Kidney capillary endothelial cell (primary cell): ENCODE results near the gene CPNE4.

ENCODE experiments used
- DNase-seq: peaks from one replicate; pipeline ENCODE4 v3.0.0-alpha.2; 2018; ENCODE audit warnings: low spot score

CPNE4 gene

GRCh38 chr3:131796558-131797198 is 238.1 kb downstream of the CPNE4 start:
- DNase-seq: no peak

DNA sequence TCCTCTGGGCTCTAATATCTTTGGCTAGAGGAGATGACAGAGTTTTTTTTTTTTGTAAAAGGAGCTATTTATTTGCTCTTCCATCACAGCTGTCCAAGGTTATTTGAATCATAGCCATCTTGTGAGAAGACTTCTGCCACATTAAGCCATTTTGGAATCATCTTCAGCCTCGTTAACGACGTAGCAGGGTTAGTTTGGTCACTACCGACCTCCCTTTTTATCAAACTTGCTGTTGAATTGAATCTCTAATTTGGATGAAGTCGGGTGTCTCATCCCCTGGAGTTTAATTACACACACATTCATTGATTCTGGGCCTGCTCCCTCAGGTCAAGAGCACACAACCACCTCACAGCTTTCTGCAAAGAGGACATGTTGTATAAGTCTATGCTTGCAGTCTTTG is 238.7 kb downstream of the CPNE4 start:
- no peak for DNase-seq

- DNase-seq: no peak
Measured at GRCh38 chr3:131795390-131796090, 239.3 kb downstream of the CPNE4 start.

- DNase-seq: peak; percentile 62
Measured at GRCh38 chr3:131794766-131795388, 239.9 kb downstream of the CPNE4 start.

- no peak for DNase-seq
Measured at GRCh38 chr3:131793870-131794269, 240.9 kb downstream of the CPNE4 start.

- DNase-seq: no peak
Measured at GRCh38 chr3:131789188-131789587, 245.6 kb downstream of the CPNE4 start.

- no peak for DNase-seq
Measured at GRCh38 chr3:131786386-131786785, 248.4 kb downstream of the CPNE4 start.

DNA sequence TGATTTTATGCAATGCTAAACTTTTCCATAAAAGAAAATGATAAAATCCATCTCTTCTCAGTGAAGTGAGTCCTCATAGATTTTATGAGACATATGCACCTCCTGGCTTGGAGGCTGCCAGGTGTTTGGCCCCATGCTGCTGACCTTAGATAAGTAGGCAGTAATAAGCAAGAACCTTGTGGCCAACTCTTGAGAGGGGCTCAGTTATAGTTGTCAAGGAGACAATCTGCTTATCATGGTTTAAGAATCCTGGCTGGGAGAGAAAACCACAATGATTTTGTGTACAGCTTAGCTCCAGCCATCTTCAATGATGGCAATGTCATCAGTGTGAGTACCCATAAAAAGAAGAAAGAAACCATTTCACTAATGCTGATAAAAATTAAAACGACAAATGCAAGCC is 252.1 kb downstream of the CPNE4 start:
- no peak for DNase-seq

GRCh38 chr3:131778526-131778925 is 256.3 kb downstream of the CPNE4 start:
- DNase-seq: no peak

GRCh38 chr3:131775650-131776049 is 259.2 kb downstream of the CPNE4 start:
- DNase-seq: no peak

DNA sequence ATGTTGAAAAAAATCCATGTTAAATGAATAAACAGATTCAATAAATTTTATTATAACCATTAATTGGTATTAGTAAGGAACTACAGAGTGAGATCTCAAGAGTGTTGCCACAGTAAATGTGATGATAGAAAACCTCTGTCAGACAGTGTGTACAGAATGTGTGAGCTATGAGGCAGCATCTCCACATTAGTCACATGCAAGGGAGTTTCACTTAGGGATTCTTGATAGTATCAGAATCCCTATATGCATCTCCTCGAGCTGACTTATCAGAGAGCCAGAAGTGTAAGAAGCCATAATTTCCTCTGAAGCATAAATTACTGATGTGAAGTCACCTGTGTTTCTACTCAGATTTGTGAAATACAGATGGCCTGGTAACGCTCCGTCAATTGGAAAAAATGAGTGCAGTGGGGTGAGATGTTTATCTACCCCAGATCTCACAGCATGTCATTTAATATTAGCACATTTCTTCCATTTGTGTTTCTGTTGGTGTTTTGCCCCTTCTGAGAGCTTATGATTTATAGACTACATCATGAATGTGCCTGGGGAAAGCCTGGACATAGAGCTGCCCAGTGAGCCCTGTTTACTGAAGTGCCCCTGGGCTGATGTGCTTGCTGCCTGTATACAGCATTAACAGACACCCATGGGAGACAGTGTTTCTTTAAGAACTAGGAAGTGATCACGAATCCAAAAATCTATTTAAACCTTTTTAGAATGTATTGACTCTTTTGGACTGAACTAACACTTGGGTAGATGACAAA is 262.4 kb downstream of the CPNE4 start:
- DNase-seq: no peak

DNA sequence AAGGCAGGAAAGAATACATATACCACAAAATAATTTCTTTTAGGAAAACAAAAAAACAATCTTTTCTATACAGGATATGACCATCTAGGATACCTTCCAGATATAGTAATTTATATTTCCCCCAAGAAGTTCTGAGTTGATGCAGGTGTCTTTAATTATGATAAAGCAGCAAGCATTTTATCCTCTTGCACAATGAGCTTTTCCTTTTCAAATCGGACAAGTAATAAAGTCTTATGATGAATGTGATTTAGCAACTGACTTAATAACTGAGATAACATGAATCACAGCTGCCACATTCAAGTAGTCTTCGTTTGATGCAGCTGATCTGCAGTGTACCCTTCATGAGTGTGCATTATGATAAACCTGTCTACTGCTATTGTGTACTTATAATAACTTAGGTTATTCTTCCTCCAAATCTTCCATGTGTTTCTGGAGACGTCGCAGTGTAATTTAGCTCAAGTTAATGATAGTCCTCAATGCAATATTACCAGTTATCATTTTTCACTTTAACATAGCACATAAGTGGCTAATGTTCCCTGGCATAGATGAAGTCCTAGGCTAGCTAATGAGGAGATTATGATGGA is 271.7 kb downstream of the CPNE4 start:
- no peak for DNase-seq

DNA sequence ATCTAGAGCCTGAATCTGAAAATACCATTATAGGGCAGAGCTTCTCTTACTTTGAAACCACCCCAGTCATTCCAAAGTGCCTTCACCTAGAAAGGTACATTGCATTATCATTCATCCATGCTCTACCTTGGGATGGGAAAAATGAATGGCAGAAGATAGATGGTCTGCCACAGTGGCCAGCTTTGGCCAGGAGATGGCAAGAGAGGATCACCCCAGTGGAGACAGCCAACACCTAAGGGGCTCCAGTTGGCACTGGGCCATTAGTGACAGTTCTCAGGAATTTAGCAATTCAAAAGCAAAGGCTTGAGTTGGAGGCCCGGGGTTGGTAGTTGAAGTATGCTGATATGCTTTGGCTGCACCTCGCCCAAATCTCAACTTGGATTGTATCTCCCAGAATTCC is 278.4 kb downstream of the CPNE4 start:
- DNase-seq: no peak

DNA sequence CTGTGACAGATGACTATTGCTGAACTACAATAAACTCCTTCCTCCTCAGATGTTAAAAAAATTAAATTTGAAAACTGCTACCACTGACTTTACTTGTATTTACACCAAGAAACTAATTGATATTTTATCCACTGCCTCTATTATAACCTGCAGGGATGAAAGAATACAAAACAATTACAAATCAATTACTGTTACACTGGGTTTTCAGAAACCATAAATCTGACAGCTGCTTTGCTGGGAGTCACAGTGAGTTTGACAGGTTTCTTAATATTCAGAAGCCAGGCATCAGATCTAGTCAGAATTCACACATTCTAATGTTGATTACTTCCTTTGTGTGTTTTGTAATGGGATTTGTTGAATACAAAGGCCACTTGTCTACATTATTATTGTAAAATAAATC is 279.4 kb downstream of the CPNE4 start:
- no peak for DNase-seq

DNA sequence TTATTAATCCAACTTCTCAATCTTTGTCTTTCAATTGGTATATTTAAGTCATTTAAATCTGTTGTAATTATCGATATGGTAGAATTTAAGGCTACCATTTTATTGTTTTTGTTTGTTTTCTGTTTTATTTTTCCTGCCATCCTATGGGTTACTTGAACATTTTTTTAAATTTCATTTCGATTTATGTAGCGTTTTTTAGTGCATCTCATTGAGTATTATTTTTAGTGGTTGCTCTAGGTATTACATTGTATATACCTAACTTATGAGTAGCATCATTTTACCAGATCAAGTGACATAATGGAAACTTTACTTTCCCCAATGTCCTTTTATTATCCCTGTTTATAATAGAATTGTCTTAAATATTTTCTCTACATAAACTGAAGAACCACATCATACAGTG is 284.6 kb downstream of the CPNE4 start:
- no peak for DNase-seq

DNA sequence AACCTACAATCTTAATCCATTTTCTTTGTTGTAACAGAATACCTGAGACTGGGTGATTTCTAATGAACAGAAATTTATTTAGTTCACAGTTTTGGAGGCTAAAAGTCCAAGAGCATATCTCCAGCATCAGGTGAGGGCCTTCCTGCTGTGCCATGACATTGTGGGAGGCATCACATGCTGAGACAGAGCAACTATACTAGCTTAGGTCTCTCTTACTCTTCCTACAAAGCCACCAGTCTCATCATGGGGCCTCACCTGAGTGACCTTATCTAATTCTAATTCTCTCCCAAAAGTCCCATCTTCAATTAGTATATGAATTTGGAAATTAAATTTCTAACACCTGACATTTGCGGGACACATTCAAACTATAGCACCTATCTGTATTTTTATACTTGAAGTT is 285.0 kb downstream of the CPNE4 start:
- DNase-seq: no peak

DNA sequence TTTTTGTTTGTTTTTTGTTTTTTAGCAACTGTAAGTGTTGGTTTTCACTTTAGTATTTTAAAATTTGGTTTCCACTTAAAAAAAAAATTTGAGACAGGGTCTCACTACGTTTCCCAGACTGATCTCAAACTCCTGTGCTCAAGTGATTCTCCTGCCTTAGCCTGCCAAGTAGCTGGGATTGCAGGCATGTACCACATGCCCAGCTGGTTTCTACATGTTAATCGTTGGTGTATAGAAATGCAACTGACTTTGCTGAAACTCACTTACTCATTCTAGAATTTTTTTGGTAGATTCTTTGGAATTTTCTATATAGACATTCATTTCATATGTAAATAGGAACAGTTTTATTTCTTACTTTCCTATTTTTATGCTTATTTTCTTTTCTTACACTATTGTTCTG is 287.3 kb downstream of the CPNE4 start:
- no peak for DNase-seq

DNA sequence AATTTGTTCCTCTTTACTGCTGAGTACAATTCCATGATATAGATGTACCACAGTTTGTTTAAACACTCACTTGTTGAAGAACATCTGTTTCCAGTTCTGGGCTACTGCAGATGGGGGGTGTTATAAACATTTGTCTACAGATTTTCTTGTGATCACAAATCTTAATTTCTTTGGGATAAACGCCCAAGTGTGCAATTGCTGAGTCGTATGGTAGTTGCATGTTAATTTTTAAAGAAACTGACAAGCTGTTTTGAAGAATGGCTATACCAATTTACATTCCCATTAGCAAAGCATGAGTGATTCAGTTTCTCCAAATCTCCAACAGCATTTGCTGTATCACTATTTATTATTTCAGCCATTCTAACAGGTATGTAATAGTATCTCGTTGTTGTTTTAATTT is 290.0 kb downstream of the CPNE4 start:
- no peak for DNase-seq

GRCh38 chr3:131743126-131743525 is 291.7 kb downstream of the CPNE4 start:
- no peak for DNase-seq

DNA sequence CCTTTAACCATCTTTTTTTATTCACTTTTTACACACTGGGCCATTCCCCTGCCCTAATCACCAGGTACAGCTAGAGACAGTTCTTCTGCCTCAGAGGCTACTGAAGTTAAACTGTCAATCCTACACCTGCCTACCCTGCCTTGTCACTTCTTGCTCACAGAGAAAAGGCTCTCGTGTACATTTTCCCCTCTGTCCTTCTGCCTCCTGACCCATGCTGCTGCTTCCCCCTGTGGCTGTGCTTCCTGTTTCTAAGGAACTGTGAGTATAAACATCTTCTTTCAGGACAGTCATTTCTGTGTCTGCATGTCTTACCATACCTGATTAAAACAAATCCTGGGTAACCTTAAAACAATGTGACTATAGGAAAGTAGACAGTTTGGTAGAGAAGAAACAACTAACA is 295.6 kb downstream of the CPNE4 start:
- no peak for DNase-seq

GRCh38 chr3:131738095-131738494 is 296.7 kb downstream of the CPNE4 start:
- DNase-seq: no peak

DNA sequence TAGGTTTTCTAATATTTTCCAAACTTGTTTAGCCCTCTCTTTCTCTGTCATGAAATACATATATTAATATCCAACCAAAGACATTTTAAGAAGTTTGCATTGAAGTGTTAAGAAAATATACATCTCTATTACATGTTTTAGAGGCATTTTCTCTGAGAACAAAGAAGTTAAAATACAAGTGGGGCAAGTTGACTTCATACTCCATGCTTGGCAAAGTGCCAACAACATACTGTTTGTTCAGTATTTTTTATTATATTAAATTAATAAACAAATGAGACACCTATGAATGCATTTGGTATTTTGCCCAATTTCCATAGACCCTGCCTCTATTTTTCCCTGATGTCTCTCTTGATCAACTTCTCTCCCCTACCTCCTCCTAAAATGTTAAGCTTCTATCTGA is 299.3 kb downstream of the CPNE4 start:
- peak; percentile 3 for DNase-seq
